HEK293 (cell line): ENCODE results near the gene STK35.

Experiments
- KLF7 ChIP-seq: fragments of 450-650 bp; formaldehyde crosslinking; IDR thresholded peaks from 2 replicates; pipeline ENCODE4 v1.5.1; 2016; ENCODE audit warnings: missing biosample characterization, missing genetic modification characterization, borderline replicate concordance
- PRDM10 ChIP-seq: fragments of 450-650 bp; formaldehyde crosslinking; IDR thresholded peaks from 2 replicates; pipeline ENCODE4 v1.5.1; 2016; ENCODE audit warnings: missing biosample characterization, missing genetic modification characterization
- PRDM4 ChIP-seq: fragments of 450-650 bp; formaldehyde crosslinking; IDR thresholded peaks from 2 replicates; pipeline ENCODE4 v1.5.1; 2017; ENCODE audit warnings: missing biosample characterization, missing genetic modification characterization
- SP3 ChIP-seq: fragments of 450-650 bp; formaldehyde crosslinking; IDR thresholded peaks from 2 replicates; pipeline ENCODE4 v1.5.1; 2016; ENCODE audit warnings: missing biosample characterization, missing genetic modification characterization
- TCF7L2 ChIP-seq: IDR thresholded peaks from 2 replicates; pipeline ENCODE4 v1.6.1; 2011; ENCODE audit warnings: low read depth, mild to moderate bottlenecking, inconsistent platforms, low read length, moderate library complexity, borderline replicate concordance
- ZNF146 ChIP-seq: fragments of 450-650 bp; formaldehyde crosslinking; IDR thresholded peaks from 2 replicates; pipeline ENCODE4 v1.5.1; 2016; ENCODE audit warnings: missing biosample characterization, missing genetic modification characterization
- ZNF16 ChIP-seq: fragments of 450-650 bp; formaldehyde crosslinking; IDR thresholded peaks from 2 replicates; pipeline ENCODE4 v1.5.1; 2016; ENCODE audit warnings: low read depth, missing biosample characterization, missing genetic modification characterization
- ZNF184 ChIP-seq: fragments of 450-650 bp; IDR thresholded peaks from 2 replicates; pipeline ENCODE4 v1.5.1; 2018; ENCODE audit warnings: missing biosample characterization, mild to moderate bottlenecking, missing genetic modification characterization
- ZNF311 ChIP-seq: fragments of 450-650 bp; formaldehyde crosslinking; IDR thresholded peaks from 2 replicates; pipeline ENCODE4 v1.5.1; 2017; ENCODE audit warnings: missing biosample characterization, missing genetic modification characterization, borderline replicate concordance
- ZNF335 ChIP-seq: fragments of 450-650 bp; formaldehyde crosslinking; conservative IDR thresholded peaks from 2 replicates; pipeline ENCODE4 v1.5.1; 2016; ENCODE audit warnings: missing biosample characterization, missing genetic modification characterization
- ZNF416 ChIP-seq: fragments of 450-650 bp; formaldehyde crosslinking; IDR thresholded peaks from 2 replicates; pipeline ENCODE4 v1.5.1; 2016; ENCODE audit warnings: missing biosample characterization, missing genetic modification characterization
- ZNF501 ChIP-seq: fragments of 450-650 bp; formaldehyde crosslinking; IDR thresholded peaks from 2 replicates; pipeline ENCODE4 v1.5.1; 2016; ENCODE audit warnings: missing biosample characterization, missing genetic modification characterization
- ZNF600 ChIP-seq: fragments of 450-650 bp; formaldehyde crosslinking; IDR thresholded peaks from 2 replicates; pipeline ENCODE4 v1.5.1; 2016; ENCODE audit warnings: missing biosample characterization, missing genetic modification characterization
- ZNF610 ChIP-seq: fragments of 450-650 bp; formaldehyde crosslinking; IDR thresholded peaks from 2 replicates; pipeline ENCODE4 v1.5.1; 2016; ENCODE audit warnings: missing biosample characterization, missing genetic modification characterization, borderline replicate concordance
- ZNF76 ChIP-seq: fragments of 450-650 bp; formaldehyde crosslinking; IDR thresholded peaks from 2 replicates; pipeline ENCODE4; 2016; ENCODE audit warnings: low read depth, missing biosample characterization, missing genetic modification characterization, borderline replicate concordance
- ZSCAN30 ChIP-seq: fragments of 450-650 bp; IDR thresholded peaks from 2 replicates; pipeline ENCODE4 v1.5.1; 2018; ENCODE audit warnings: missing biosample characterization, mild to moderate bottlenecking, missing genetic modification characterization, moderate library complexity
- ZXDB ChIP-seq: fragments of 450-650 bp; formaldehyde crosslinking; IDR thresholded peaks from 2 replicates; pipeline ENCODE4 v1.5.1; 2016; ENCODE audit warnings: missing biosample characterization, missing genetic modification characterization
- TF ChIP-seq, protein P1 (sequence below): fragments of 450-650 bp; formaldehyde crosslinking; optimal IDR thresholded peaks from 2 replicates; pipeline ENCODE3; 2016; ENCODE audit warnings: missing biosample characterization, mild to moderate bottlenecking, missing genetic modification characterization
- TF ChIP-seq, protein P2 (sequence below): fragments of 450-650 bp; formaldehyde crosslinking; IDR thresholded peaks from 2 replicates; pipeline ENCODE4 v1.5.1; 2016; ENCODE audit warnings: missing biosample characterization, missing genetic modification characterization
- TF ChIP-seq, protein P3 (sequence below): fragments of 450-650 bp; formaldehyde crosslinking; IDR thresholded peaks from 2 replicates; pipeline ENCODE4 v1.5.1; 2016; ENCODE audit warnings: missing biosample characterization, missing genetic modification characterization
- TF ChIP-seq, protein P4 (sequence below): fragments of 450-650 bp; formaldehyde crosslinking; IDR thresholded peaks from 2 replicates; pipeline ENCODE4 v1.5.1; 2016; ENCODE audit warnings: missing biosample characterization, missing genetic modification characterization
- TF ChIP-seq, protein P5 (sequence below): fragments of 450-650 bp; formaldehyde crosslinking; IDR thresholded peaks from 2 replicates; pipeline ENCODE4; 2016; ENCODE audit warnings: missing biosample characterization, missing genetic modification characterization

Gene STK35

DNA sequence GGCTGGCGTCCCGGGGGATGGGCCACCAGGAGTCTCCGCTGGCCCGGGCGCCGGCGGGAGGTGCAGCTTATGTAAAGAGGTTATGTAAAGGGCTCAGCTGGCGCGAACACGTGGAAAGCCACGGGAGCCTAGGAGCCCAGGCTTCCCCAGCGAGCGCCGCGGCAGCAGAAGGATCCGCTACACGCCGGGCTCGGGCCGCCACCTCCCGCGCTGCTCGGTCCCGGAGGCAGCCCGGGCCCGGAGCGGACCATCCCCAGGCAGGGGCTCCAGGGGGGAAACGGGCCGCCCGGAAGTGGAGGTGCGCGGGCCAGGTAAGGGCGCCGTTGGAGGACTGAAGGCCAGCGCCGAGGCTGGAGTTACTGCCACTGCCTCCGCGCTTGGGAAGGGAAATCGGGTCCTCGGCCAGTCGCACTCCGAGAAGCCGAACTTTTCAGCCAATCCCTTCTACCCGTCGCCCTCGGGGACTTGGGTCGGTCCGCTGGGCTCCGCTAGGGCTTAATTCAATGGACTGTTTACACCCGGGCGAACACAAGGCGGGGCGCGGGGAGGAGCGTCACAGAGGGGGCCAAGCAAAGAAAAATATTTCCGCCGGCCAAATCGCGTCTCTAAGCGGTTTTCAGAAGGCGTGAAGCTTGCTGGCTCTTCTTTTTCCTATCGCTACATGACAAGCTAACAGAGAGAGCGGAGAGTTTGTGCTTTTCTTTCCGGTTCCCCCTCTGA is 398 bp downstream of the STK35 start (continued):
- TF ChIP-seq ZNF610: 0 out of 2 replicates have a peak, but pooled peaks have one; percentile 14
- TF ChIP-seq ZNF146 (tag by site-specific recombination): no peak
- TF ChIP-seq ZNF311 (tag by site-specific recombination): no peak
- TF ChIP-seq ZNF16 (tag by site-specific recombination): 0 out of 2 replicates have a peak, but pooled peaks have one; percentile 7
- peak; percentile 76 for TF ChIP-seq TCF7L2
- peak; percentile 49; the same call in 1 of the 2 replicates for TF ChIP-seq PRDM4 (tag by site-specific recombination)
- peak; percentile 56; the same call in 1 of the 2 replicates for TF ChIP-seq ZNF184
- TF ChIP-seq ZNF335 (tag by site-specific recombination): peak; percentile 26; the same call in 1 of the 2 replicates
- TF ChIP-seq, protein P1, sequence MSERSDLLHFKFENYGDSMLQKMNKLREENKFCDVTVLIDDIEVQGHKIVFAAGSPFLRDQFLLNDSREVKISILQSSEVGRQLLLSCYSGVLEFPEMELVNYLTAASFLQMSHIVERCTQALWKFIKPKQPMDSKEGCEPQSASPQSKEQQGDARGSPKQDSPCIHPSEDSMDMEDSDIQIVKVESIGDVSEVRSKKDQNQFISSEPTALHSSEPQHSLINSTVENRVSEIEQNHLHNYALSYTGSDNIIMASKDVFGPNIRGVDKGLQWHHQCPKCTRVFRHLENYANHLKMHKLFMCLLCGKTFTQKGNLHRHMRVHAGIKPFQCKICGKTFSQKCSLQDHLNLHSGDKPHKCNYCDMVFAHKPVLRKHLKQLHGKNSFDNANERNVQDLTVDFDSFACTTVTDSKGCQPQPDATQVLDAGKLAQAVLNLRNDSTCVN (tag by site-specific recombination): peak; percentile 87
- peak; percentile 78 for TF ChIP-seq SP3 (tag by site-specific recombination)
- TF ChIP-seq ZNF600 (tag by site-specific recombination): peak; percentile 17
- TF ChIP-seq, protein P2, sequence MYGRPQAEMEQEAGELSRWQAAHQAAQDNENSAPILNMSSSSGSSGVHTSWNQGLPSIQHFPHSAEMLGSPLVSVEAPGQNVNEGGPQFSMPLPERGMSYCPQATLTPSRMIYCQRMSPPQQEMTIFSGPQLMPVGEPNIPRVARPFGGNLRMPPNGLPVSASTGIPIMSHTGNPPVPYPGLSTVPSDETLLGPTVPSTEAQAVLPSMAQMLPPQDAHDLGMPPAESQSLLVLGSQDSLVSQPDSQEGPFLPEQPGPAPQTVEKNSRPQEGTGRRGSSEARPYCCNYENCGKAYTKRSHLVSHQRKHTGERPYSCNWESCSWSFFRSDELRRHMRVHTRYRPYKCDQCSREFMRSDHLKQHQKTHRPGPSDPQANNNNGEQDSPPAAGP: 0 out of 2 replicates have a peak, but pooled peaks have one; percentile 76
- TF ChIP-seq, protein P3, sequence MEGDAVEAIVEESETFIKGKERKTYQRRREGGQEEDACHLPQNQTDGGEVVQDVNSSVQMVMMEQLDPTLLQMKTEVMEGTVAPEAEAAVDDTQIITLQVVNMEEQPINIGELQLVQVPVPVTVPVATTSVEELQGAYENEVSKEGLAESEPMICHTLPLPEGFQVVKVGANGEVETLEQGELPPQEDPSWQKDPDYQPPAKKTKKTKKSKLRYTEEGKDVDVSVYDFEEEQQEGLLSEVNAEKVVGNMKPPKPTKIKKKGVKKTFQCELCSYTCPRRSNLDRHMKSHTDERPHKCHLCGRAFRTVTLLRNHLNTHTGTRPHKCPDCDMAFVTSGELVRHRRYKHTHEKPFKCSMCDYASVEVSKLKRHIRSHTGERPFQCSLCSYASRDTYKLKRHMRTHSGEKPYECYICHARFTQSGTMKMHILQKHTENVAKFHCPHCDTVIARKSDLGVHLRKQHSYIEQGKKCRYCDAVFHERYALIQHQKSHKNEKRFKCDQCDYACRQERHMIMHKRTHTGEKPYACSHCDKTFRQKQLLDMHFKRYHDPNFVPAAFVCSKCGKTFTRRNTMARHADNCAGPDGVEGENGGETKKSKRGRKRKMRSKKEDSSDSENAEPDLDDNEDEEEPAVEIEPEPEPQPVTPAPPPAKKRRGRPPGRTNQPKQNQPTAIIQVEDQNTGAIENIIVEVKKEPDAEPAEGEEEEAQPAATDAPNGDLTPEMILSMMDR (tag by site-specific recombination): no peak
- no peak for TF ChIP-seq KLF7 (tag by site-specific recombination)
- TF ChIP-seq, protein P4, sequence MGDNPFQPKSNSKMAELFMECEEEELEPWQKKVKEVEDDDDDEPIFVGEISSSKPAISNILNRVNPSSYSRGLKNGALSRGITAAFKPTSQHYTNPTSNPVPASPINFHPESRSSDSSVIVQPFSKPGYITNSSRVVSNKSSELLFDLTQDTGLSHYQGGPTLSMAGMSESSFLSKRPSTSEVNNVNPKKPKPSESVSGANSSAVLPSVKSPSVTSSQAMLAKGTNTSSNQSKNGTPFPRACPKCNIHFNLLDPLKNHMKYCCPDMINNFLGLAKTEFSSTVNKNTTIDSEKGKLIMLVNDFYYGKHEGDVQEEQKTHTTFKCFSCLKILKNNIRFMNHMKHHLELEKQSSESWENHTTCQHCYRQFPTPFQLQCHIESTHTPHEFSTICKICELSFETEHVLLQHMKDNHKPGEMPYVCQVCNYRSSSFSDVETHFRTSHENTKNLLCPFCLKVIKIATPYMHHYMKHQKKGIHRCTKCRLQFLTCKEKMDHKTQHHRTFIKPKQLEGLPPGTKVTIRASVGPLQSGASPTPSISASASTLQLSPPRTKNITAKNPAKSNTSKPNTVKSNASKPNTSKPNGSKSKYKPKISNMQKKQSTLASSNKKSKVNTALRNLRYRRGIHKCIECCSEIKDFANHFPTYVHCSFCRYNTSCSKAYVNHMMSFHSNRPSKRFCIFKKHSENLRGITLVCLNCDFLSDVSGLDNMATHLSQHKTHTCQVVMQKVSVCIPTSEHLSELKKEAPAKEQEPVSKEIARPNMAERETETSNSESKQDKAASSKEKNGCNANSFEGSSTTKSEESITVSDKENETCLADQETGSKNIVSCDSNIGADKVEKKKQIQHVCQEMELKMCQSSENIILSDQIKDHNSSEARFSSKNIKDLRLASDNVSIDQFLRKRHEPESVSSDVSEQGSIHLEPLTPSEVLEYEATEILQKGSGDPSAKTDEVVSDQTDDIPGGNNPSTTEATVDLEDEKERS (tag by site-specific recombination): no peak
- TF ChIP-seq PRDM10 (tag by site-specific recombination): peak; percentile 100
- peak; percentile 25; the same call in 1 of the 2 replicates for TF ChIP-seq ZSCAN30 (tag by site-specific recombination)
- TF ChIP-seq ZNF76 (tag by site-specific recombination): peak; percentile 77; the same call in 1 of the 2 replicates
- TF ChIP-seq ZNF501 (tag by site-specific recombination): 0 out of 2 replicates have a peak, but pooled peaks have one; percentile 24
- TF ChIP-seq, protein P5, sequence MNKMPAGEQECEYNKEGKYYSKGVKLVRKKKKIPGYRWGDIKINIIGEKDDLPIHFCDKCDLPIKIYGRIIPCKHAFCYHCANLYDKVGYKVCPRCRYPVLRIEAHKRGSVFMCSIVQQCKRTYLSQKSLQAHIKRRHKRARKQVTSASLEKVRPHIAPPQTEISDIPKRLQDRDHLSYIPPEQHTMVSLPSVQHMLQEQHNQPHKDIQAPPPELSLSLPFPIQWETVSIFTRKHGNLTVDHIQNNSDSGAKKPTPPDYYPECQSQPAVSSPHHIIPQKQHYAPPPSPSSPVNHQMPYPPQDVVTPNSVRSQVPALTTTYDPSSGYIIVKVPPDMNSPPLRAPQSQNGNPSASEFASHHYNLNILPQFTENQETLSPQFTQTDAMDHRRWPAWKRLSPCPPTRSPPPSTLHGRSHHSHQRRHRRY (tag by site-specific recombination): no peak
- TF ChIP-seq ZNF416: no peak
- TF ChIP-seq ZXDB: peak; percentile 89
